Measurements from ENCODE around the gene PRKCH.
A peak's percentile ranks its signal among the peaks of the same experiment; 100 is the strongest.

The PRKCH gene

DNA sequence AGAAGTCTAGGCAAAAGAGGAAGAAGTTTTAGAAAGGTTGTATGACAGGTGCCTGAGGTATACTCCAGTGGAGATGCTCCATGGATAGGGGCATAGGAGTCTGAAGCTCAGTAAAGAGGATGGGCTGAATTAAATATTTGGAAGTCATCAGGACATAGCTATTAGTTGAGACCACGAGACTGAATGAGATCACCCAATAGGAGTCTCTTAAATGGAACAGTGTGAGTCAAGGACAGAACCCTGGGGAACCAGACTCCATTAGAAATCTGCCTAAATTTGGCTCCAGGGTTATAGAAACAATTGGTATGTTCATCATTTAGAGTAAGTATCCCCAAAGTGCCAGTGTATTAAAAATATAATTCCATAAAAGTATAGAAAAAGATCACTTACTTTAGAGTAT is 172.6 kb downstream of the PRKCH start:
- DNase-seq = no peak

DNA sequence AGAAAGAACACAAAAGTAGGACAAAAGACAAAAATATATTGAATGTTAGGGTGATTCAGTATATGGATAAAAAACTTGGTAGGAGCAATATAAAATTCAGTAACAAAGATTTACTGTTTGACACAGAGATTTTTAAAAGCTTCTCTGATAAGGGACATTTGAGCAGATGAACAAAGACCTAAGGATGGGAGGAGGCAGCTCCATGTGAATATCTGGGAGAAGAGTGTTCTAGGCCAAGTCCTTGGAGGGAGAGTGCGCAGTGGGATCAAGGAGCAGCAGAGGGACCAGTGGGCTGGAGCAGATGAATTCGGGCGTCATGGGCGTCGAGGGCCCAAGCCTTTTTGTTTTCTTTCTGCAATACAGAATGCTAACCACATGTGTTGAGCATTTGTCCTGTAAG is 174.4 kb downstream of the PRKCH start:
- no peak for DNase-seq

GRCh38 chr14:61498303-61498702 is 176.9 kb downstream of the PRKCH start:
- DNase-seq = no peak

GRCh38 chr14:61498811-61499210 is 177.4 kb downstream of the PRKCH start:
- DNase-seq = no peak

DNA sequence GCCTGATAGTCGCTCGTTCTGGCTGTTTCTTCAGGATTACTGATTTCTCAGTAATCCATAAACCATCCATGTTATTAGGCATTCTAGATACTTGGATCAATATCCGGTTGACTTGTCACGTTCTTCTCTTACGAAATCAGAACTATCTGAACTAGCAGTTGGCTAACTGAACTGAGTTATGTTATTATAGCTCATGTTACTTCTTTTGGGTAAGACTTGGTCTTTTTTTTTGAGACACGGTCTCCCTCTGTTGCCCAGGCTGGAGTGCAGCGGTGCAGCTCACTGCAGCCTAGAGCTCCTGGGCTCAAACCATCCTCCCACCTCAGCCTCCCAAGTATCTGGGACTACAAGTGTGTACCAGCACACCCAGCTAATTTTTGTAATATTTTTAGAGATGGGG is 178.6 kb downstream of the PRKCH start:
- no peak for DNase-seq

- DNase-seq = no peak
These were observed 180.5 kb downstream of the PRKCH start for GRCh38 chr14:61501714-61502458.

GRCh38 chr14:61502459-61503093 is 181.2 kb downstream of the PRKCH start:
- DNase-seq = no peak

DNA sequence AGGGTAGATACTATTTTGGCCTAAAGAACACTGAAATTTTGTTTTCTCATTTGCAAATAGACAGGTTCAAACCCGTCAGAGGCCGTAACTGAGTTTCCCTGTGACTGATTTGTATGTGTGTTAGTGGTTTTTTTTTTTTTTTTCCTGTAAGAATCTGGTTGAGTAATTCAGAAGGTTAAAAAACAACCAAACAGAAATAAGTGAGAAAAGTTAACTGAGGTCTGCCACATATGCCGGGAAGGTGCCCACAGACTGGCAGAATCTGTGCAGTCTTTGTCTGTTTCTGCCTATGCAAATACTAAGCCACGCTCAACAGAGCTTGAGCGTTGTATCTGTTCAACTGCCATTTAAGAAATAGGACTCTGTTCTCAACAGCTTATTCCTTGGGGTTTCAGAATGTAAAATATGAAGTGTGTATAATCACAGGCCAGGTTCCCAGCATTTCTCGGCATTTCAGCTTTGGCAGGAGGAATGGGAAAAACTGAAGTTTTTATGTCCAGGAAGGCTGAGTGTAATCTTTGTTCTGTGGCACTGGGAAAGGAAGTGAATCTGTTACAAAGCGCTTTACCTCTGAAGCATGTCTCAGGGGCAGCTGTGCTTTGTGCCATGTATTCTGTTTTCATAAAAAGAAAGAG is 181.9 kb downstream of the PRKCH start:
- DNase-seq = peak; percentile 65

- peak; percentile 10 for DNase-seq
These were observed 183.5 kb downstream of the PRKCH start for GRCh38 chr14:61504901-61505300.

DNA sequence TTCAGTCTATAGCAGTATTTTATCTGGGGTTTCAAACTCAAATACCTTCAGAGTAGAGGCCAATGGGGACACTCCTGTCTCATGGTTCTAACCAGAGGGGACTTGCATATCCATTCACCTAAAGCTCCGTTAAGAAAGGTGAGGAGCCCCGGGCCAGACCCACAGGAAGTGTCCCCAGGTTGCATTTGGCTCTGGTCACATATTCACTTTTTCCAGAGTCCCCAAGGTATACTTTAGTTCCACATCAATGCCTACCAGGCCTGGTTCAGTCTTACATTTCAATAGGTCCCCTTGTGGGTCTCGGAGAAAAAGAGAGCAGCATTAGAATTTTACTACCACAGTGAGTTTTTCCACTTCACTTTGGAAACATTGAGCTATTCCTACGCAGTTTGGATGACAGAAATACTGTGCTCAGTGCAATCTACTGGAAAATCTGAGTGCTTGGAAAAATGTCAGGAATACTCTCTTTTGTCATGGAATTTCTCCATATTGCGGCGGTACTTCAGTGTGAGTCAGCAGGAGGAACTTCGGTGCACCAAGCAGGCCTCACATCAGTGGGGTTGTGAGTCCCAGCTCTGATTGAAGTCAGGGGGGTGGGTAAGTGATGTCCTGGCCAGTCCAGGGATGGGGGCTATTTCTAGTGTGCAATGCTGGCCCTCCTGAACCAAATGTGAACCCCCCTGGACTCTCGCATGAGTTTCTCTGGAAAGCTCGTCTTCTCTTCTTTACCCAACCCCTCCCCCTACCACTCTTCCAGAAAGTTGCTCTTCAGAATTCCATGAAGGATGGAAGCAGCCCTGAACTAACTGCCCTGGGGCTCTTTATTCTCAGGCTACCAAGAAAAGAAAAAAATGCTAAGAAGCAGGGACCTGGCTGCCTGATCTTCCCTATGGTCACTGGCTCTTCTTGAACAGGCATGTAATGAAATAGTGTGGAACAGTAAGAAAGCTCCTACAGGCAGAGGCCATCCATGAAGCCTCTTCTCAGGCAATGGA is 184.7 kb downstream of the PRKCH start:
- no peak for DNase-seq

GRCh38 chr14:61508526-61508925 is 187.1 kb downstream of the PRKCH start:
- DNase-seq = no peak

DNA sequence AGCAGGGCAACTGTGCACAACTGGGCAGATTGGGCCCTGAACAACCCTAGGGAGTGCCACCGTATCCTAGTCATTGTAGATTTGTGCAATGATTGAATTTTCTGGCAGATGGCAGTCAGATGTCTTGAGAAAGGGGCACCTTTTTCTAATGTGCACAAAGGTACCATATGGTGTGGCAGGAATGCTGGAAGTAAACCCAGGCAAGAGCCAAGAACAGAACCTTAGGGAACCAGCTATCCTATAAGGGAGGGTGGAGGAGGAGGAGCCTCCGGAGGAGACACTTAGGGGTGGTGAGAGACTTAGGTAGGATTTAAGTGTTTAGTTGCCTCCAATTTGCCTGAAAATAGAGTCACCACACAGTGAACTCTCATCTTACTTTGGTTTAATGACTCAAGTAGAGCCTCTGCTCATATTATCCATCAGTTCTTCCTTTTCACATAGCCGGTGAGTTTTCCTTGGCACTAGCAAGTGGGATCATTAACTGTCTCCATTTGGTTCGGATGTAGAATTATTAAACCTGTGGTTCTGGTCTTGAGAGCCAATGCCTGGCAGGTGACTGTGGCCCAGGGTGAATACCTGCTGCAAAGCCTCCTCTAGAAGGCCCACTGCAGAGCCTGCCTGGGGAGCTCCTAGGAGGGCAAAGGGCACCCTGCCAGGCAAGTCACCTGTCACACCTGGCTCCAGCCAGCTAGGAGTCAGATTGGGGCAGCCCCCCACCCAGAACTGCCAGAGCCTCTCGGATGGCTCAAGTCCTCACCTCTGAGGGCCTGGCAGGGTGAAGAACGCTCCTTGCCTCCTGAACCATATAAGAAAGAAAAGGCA is 189.6 kb downstream of the PRKCH start:
- DNase-seq = no peak

DNA sequence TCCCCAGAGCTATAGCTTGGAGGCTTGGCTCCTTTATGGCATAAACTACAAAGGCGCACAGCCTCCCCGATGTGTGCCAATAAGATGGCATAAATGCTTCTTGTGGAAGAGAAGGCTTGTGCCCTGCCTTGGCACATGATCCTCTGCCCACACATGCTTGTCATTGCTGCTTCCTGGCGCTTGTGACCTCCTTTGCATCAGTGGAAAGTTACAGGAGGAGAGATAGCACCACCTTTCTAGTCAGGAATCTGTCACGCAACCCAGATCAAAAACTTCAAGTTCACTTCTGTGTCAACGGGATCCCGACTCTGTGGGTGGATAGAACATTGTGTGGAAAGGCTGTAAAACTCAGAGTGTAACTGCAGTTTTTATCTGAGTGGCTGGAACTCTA is 190.2 kb downstream of the PRKCH start:
- DNase-seq = peak; percentile 19

DNA sequence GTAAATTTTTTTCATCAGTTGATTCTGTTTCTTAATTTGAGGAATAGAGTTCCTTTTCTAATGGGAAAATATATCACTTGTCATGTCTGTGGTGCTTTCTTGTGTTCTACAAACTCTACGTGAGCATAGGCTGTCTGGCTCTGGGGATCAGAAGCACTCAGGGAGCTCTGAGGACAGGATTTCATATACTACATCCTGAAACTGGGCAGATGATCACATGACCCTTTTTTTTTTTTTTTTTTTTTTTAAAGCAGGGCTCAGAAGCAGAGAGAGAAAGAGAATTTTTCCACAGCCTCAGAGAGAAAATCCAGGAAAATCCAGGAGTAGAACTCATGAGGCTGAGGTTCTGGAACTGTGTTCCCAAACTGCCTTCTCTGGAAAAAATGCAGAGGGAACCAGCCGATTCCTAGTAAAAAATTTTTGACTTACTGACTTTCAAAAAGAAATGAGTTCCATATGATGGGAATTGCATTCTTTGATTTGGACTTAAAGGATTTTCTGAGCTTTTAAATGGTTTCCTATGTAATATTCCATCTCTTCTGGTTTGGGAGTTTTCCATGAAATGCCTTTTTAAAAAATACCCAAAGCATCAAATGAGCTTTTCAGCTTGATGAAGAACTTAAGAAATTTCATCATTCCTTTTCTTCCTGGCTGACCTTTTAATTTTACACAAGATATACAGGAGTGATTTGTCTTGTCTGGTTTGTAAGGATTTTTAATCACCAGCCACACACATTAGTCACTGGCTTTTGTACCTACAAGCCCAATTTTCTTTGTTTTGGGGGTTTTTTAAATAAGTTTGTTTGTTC is 190.9 kb downstream of the PRKCH start:
- no peak for DNase-seq

GRCh38 chr14:61513986-61514830 is 192.8 kb downstream of the PRKCH start:
- no peak for DNase-seq

- no peak for DNase-seq
These were observed 193.5 kb downstream of the PRKCH start for GRCh38 chr14:61514927-61515326.

DNA sequence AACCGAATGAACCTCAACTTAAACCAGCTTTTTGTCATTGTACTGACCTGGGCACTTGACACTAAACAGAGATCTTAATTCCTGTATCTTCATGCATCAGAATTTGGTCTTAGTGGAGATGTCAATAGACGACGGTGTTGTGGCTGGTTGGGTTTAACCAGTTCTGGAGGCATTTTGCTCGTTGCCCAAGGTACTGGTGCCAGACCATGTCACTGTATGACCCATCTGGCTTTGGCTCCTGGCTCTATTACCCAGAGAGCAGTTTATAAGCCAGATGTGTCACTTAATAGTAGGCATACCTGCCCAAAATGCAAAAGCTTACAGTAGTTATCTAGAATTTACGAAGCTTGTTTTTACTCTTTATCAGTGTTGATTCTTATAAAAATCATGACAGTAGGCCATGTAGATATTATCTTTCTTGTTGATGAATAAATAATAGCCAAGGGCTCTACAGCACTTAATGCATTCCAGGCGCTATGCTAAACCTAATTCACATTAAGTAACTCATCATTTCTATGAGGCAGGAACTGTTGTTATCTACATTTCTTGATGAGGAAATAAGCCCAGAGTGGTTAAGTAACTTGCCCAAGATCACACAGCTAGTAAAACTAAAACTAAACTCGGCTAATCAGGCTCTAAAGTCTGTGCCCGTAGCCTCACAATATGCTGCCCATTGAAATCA is 194.2 kb downstream of the PRKCH start:
- no peak for DNase-seq

DNA sequence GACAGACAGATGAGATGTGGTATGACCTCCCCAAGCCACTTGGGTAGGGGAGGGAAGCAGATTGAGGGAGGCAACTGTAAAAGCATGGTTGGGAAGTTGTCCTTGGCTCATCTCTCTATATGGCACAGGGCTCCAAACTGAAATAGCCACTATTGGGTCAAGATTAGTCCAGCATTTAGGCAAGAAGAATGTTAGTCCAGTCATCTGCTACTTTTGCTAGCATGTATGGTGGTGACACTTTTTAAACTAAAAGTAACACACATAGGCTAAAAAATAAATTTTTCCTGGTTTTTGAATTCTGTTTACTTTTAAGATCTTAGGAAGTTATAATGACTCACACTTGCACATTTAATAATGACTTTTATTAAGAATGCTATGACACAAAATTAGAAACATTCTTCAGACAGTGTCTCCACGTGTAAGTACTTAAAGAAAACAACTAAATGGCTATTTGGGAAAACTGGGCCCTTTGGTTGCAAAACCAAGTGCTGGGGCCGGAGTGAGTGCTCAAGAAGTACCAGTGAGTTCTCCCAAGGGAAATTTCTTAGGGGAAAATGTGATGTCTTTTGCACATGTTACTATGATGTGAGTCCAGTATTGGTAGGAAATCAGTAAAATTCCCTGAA is 194.9 kb downstream of the PRKCH start:
- DNase-seq = no peak
